Nephron progenitor cell (in vitro differentiated cells): ENCODE measurements around the gene NIPAL3.

Experiments used
- DNase-seq: peaks from one replicate; pipeline ENCODE4 v3.0.0; 2021
- H3K27ac Mint-ChIP-seq: 2 replicates; pipeline ENCODE4 v1.8.0; 2021; ENCODE audit warnings: mild to moderate bottlenecking, moderate library complexity, mixed read lengths
- H3K27me3 Mint-ChIP-seq: 2 replicates; pipeline ENCODE4 v1.8.0; 2021; ENCODE audit warnings: mild to moderate bottlenecking, low read depth, mixed read lengths; ENCODE audit not compliant: poor library complexity
- H3K36me3 Mint-ChIP-seq: 2 replicates; pipeline ENCODE4 v1.8.0; 2021; ENCODE audit warnings: low read depth, mixed read lengths
- H3K4me1 Mint-ChIP-seq: 2 replicates; pipeline ENCODE4 v1.8.0; 2021; ENCODE audit warnings: mixed read lengths
- H3K4me3 Mint-ChIP-seq: 2 replicates; pipeline ENCODE4 v1.8.0; 2021; ENCODE audit warnings: mild to moderate bottlenecking, moderate library complexity, mixed read lengths
- H3K9me3 Mint-ChIP-seq: 2 replicates; pipeline ENCODE4 v1.8.0; 2021; ENCODE audit warnings: mild to moderate bottlenecking, moderate library complexity, mixed read lengths
- TF ChIP-seq, protein P1 (sequence below): fragments of 200-600 bp; sonication (generic); IDR thresholded peaks from 2 replicates; pipeline ENCODE4 v1.5.0; 2021; ENCODE audit warnings: antibody characterized with exemption

The NIPAL3 gene

DNA sequence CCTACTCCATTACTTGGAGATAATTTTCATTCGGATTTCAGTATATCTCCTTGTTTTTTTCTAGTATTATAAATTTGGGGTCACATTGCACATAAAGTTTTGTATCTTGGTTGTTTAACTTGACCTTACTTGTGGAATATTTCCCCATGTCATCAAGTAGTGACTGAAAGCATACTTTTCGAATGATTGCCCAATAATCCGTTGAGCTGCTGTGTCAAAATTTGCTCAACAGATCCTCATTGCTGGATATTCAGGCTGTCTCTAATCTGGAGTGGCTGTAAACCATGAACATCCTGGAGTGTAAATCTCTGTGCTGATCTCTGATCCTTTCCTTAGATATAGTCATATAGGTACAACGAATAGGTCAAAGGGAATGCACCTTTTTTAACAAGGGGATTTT is 4.9 kb downstream of the NIPAL3 start:
- Mint-ChIP-seq H3K4me1 (peaks cover 37% of the 10 kb centered on the region), H3K36me3 (peaks cover 24% of the 10 kb centered on the region), H3K27ac (no peak overlapping the region), H3K9me3 (no peaks in the 10 kb centered on the region), H3K27me3 (peaks cover 15% of the 10 kb centered on the region), H3K4me3 (no peak overlapping the region)
- TF ChIP-seq, protein P1, sequence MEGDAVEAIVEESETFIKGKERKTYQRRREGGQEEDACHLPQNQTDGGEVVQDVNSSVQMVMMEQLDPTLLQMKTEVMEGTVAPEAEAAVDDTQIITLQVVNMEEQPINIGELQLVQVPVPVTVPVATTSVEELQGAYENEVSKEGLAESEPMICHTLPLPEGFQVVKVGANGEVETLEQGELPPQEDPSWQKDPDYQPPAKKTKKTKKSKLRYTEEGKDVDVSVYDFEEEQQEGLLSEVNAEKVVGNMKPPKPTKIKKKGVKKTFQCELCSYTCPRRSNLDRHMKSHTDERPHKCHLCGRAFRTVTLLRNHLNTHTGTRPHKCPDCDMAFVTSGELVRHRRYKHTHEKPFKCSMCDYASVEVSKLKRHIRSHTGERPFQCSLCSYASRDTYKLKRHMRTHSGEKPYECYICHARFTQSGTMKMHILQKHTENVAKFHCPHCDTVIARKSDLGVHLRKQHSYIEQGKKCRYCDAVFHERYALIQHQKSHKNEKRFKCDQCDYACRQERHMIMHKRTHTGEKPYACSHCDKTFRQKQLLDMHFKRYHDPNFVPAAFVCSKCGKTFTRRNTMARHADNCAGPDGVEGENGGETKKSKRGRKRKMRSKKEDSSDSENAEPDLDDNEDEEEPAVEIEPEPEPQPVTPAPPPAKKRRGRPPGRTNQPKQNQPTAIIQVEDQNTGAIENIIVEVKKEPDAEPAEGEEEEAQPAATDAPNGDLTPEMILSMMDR: no peak
- DNase-seq: no peak

DNA sequence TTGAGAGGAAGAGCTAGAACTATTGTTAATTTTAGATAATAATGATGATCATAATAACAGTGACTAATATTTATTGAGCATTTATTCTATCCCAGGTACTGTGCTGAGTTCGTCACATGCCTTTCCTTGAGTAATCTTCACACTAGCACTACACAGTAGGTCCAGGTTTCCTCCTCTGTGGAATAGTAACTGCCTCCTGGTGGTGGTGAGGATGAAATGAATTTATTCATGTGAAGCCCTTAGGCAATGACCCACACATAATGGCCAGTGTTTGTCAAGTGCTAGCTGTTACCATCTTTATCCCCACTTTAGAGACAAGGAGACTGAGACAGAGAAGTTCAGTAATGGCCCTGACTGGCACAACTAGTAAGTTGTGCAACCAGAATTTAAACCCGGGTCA is 5.9 kb downstream of the NIPAL3 start:
- H3K36me3 Mint-ChIP-seq: peaks cover 24% of the 10 kb centered on the region
- no peak overlapping the region for H3K4me3 Mint-ChIP-seq
- DNase-seq: no peak
- TF ChIP-seq, protein P1: no peak
- peaks cover 31% of the 10 kb centered on the region for H3K4me1 Mint-ChIP-seq
- no peak overlapping the region for H3K27ac Mint-ChIP-seq
- no peaks in the 10 kb centered on the region for H3K9me3 Mint-ChIP-seq
- H3K27me3 Mint-ChIP-seq: peaks cover 10% of the 10 kb centered on the region

DNA sequence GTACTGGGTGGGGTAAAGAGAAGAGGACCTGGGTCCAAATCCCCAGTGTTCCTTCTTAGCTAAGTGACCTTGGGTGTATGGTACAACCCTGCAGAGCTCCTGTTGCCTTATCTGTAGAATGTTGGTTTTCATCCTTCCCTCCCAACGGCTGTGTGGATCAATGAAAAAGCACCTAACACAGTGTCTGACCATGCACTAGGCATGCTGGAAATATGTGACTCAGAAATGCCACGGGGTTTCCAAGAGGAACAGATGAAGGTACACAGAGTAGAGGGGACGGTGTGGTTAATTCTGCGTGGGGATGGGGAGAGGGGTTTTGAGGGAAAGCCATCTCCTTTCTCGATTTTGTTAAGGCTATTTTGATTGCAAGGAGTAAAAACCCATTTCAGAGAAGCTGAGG is 8.6 kb downstream of the NIPAL3 start:
- TF ChIP-seq, protein P1: no peak
- H3K27ac Mint-ChIP-seq: no peak overlapping the region

GRCh38 chr1:24424990-24425389 is 9.4 kb downstream of the NIPAL3 start:
- no peaks in the 10 kb centered on the region for H3K9me3 Mint-ChIP-seq
- peaks cover 19% of the 10 kb centered on the region for H3K36me3 Mint-ChIP-seq
- peaks cover 20% of the 10 kb centered on the region for H3K4me1 Mint-ChIP-seq
- no peak overlapping the region for H3K27ac Mint-ChIP-seq
- no peak for DNase-seq
- no peak overlapping the region for H3K4me3 Mint-ChIP-seq
- H3K27me3 Mint-ChIP-seq: peaks cover 15% of the 10 kb centered on the region
- TF ChIP-seq, protein P1: no peak

More for the DNA sequence above, 8.6 kb downstream of the NIPAL3 start:
- Mint-ChIP-seq H3K36me3 (peaks cover 24% of the 10 kb centered on the region), H3K4me1 (peaks cover 21% of the 10 kb centered on the region), H3K9me3 (no peaks in the 10 kb centered on the region), H3K4me3 (no peak overlapping the region), H3K27me3 (peaks cover 15% of the 10 kb centered on the region)
- no peak for DNase-seq

GRCh38 chr1:24425441-24425840 is 9.8 kb downstream of the NIPAL3 start:
- Mint-ChIP-seq H3K36me3 (peaks cover 19% of the 10 kb centered on the region), H3K9me3 (no peaks in the 10 kb centered on the region), H3K4me3 (no peak overlapping the region), H3K4me1 (peaks cover 20% of the 10 kb centered on the region), H3K27me3 (peaks cover 15% of the 10 kb centered on the region), H3K27ac (peak overlapping the region; percentile 40)
- no peak for DNase-seq
- TF ChIP-seq, protein P1: no peak

GRCh38 chr1:24425922-24426321 is 10.3 kb downstream of the NIPAL3 start:
- Mint-ChIP-seq H3K9me3 (no peaks in the 10 kb centered on the region), H3K4me1 (peaks cover 20% of the 10 kb centered on the region), H3K27me3 (peaks cover 15% of the 10 kb centered on the region), H3K4me3 (no peak overlapping the region), H3K36me3 (peaks cover 19% of the 10 kb centered on the region), H3K27ac (peak overlapping the region; percentile 40)
- TF ChIP-seq, protein P1: no peak
- no peak for DNase-seq
